Measurements from ENCODE around the gene RAB31. TPM values are rescaled to one million over a fixed set of nuclear protein-coding genes. Genes with fewer than 3 reads are reported as not detected.
A peak's percentile ranks its signal among the peaks of the same experiment; 100 is the strongest.

The RAB31 gene
- polyA plus RNA-seq, 2 of the 4 experiments (the other 2 are of a cell fraction), result 16.9 to 46.3 TPM

- no peak for DNase-seq (ENCODE audit: low read depth in 1 of 2, low spot score in 1 of 2)
- 92% methylated on average over 7 of the region's 7 CpGs for WGBS (ENCODE audit: missing lambda C conversion rate)
- H3K27ac ChIP-seq, result peak overlapping the region; percentile 36 to 72; a peak in 3 of 6 replicates
- no peak overlapping the region for H3K4me3 ChIP-seq
- no peak for ATAC-seq
- FAIRE-seq, result no peak
- POLR2A ChIA-PET, result no interaction called here
- CTCF ChIA-PET, result no interaction called here
- no peak for TF ChIP-seq MAZ (IDR thresholded peaks at IDR 0.05; ENCODE audit: borderline replicate concordance, low read depth, low read length)
- no peak for TF ChIP-seq KDM5A (IDR thresholded peaks at IDR 0.05)
- no peak for TF ChIP-seq ZSCAN20 (CRISPR knock-in tag; IDR thresholded peaks at IDR 0.05)
- TF ChIP-seq RNF2 (IDR thresholded peaks at IDR 0.05; ENCODE audit: borderline replicate concordance, low read depth), result no peak
- TF ChIP-seq NFE2L2 (conservative IDR thresholded peaks at IDR 0.05; ENCODE audit: low read length), result no peak
- TF ChIP-seq FOSL2 (IDR thresholded peaks at IDR 0.05), result no peak
- TF ChIP-seq FOSL2 (CRISPR knock-in tag; IDR thresholded peaks at IDR 0.05), result no peak
- TF ChIP-seq CHD4 (IDR thresholded peaks at IDR 0.05; ENCODE audit: borderline replicate concordance), result no peak
- no peak for TF ChIP-seq PBX3 (IDR thresholded peaks at IDR 0.05)
- no peak for TF ChIP-seq MYC (IDR thresholded peaks at IDR 0.05; ENCODE audit: borderline replicate concordance, low read length)
- no peak for TF ChIP-seq HDAC2 (IDR thresholded peaks at IDR 0.05)
- TF ChIP-seq BCL3 (IDR thresholded peaks at IDR 0.05), result no peak
- TF ChIP-seq MAX (IDR thresholded peaks at IDR 0.05), result no peak
- no peak for TF ChIP-seq FOXS1 (CRISPR knock-in tag; IDR thresholded peaks at IDR 0.05)
- no peak overlapping the region for H3K4me2 ChIP-seq
- no peaks in the 10 kb centered on the region for H3K9me3 ChIP-seq
- peaks cover 44% of the 10 kb centered on the region for H3K4me1 ChIP-seq
Measured at GRCh38 chr18:9900699-9901098, 192.6 kb downstream of the RAB31 start.

- WGBS (ENCODE audit: missing lambda C conversion rate), result 64% methylated on average over 3 of the region's 3 CpGs
- peak overlapping the region in 1 of 2 experiments; percentile 72; a peak in 3 of 6 replicates for H3K27ac ChIP-seq
- ATAC-seq (no peak), FAIRE-seq (no peak), DNase-seq (ENCODE audit: low read depth in 1 of 2, low spot score in 1 of 2) (no peak)
- H3K4me1 ChIP-seq, result peaks cover 48% of the 10 kb centered on the region
- CTCF ChIA-PET, result no interaction called here
- TF ChIP-seq BHLHE40 (IDR thresholded peaks at IDR 0.05; ENCODE audit: low read depth, low read length) (no peak), TP53 (CRISPR knock-in tag; IDR thresholded peaks at IDR 0.05) (no peak), ELK1 (IDR thresholded peaks at IDR 0.05; ENCODE audit: low read depth, low read length) (no peak), FOSB (CRISPR knock-in tag; IDR thresholded peaks at IDR 0.05) (no peak), E2F6 (IDR thresholded peaks at IDR 0.05; ENCODE audit: borderline replicate concordance, low read depth) (no peak), RFX5 (IDR thresholded peaks at IDR 0.05) (no peak), ATOH8 (CRISPR knock-in tag; IDR thresholded peaks at IDR 0.05; ENCODE audit: low read depth) (no peak), HDAC2 (IDR thresholded peaks at IDR 0.05) (no peak), SMC3 (IDR thresholded peaks at IDR 0.05) (no peak)
- no peaks in the 10 kb centered on the region for H3K9me3 ChIP-seq
- H3K4me2 ChIP-seq, result 0 out of 3 replicates have a peak overlapping the region, but pooled peaks have one; percentile 8
- POLR2A ChIA-PET, result interaction anchor here (0.6 kb wide), 1 partner anchor 159 kb away, joined by 3 read pairs; no protein-coding TSS in a partner anchor
- H3K4me3 ChIP-seq, result no peak overlapping the region
Measured at GRCh38 chr18:9901377-9901776, 193.3 kb downstream of the RAB31 start.

Data from A549 (cell line).